T-helper 1 cell (primary cell): ENCODE results near the gene EHD4.

Experiments used
- DNase-seq, 5 donors: peaks; one replicate each; pipeline ENCODE4 v3.0.0-alpha.2; 2012 to 2020
- total RNA-seq, 4 donors: gene quantifications; one replicate each; lab custom pipeline; 2026; lab: John Stamatoyannopoulos, UW

EHD4 gene
- 49.0 to 125 (median 67.1) reads per million in 4 donors for total RNA-seq

- peak; percentile 85 to 98 (median 91) for DNase-seq
Measured at GRCh38 chr15:41972253-41973242, at the start of gene EHD4. EHD4 (minus strand) TSS chr15:41972557; CDS start chr15:41972494, 63 bp downstream.

- no peak for DNase-seq
Measured at GRCh38 chr15:42021593-42021992, 49.2 kb upstream of the EHD4 start.

GRCh38 chr15:42020713-42021273, 48.4 kb upstream of the EHD4 start, which contains the start of gene PLA2G4E:
PLA2G4E (minus strand) TSS chr15:42021042; CDS start chr15:42021030, 12 bp downstream.
- DNase-seq = no peak

- DNase-seq = no peak
Measured at GRCh38 chr15:42018306-42019224, 46.2 kb upstream of the EHD4 start.

GRCh38 chr15:42016971-42017370, 44.6 kb upstream of the EHD4 start:
- no peak for DNase-seq

GRCh38 chr15:42014406-42014805, 42.0 kb upstream of the EHD4 start:
- DNase-seq = no peak

GRCh38 chr15:42012928-42013482, 40.6 kb upstream of the EHD4 start:
- no peak for DNase-seq

- no peak for DNase-seq
Measured at GRCh38 chr15:42012241-42012640, 39.9 kb upstream of the EHD4 start.

GRCh38 chr15:42011074-42011473, 38.7 kb upstream of the EHD4 start:
- no peak for DNase-seq

- DNase-seq = peak in 1 of 5 donors; percentile 25
Measured at GRCh38 chr15:42010434-42010833, 38.1 kb upstream of the EHD4 start.

- DNase-seq = no peak
Measured at GRCh38 chr15:42009474-42009873, 37.1 kb upstream of the EHD4 start.

- no peak for DNase-seq
Measured at GRCh38 chr15:42009022-42009421, 36.7 kb upstream of the EHD4 start.

GRCh38 chr15:42007386-42007785, 35.0 kb upstream of the EHD4 start:
- no peak for DNase-seq

GRCh38 chr15:42002333-42002732, 30.0 kb upstream of the EHD4 start:
- DNase-seq = no peak

GRCh38 chr15:42001236-42001635, 28.9 kb upstream of the EHD4 start:
- no peak for DNase-seq

- no peak for DNase-seq
Measured at GRCh38 chr15:41999290-42000285, 27.2 kb upstream of the EHD4 start.

GRCh38 chr15:41997845-41998244, 25.5 kb upstream of the EHD4 start:
- no peak for DNase-seq

- DNase-seq = no peak
Measured at GRCh38 chr15:41996921-41997592, 24.7 kb upstream of the EHD4 start.

- no peak for DNase-seq
Measured at GRCh38 chr15:41996376-41996775, 24.0 kb upstream of the EHD4 start.

GRCh38 chr15:41995476-41995855, 23.1 kb upstream of the EHD4 start:
- DNase-seq = no peak
